HG03520 (cell line): ENCODE data around the gene HES4.

Source experiments
- ATAC-seq: cut with Tn5 transposase; IDR thresholded peaks from one replicate; pipeline ENCODE4 v1.9.1; 2021; ENCODE audit warnings: mild to moderate bottlenecking, moderate library complexity; ENCODE audit not compliant: unreplicated experiment

The HES4 gene

GRCh38 chr1:969260-969855 lies 30.5 kb downstream of the HES4 start:
- no peak for ATAC-seq

DNA sequence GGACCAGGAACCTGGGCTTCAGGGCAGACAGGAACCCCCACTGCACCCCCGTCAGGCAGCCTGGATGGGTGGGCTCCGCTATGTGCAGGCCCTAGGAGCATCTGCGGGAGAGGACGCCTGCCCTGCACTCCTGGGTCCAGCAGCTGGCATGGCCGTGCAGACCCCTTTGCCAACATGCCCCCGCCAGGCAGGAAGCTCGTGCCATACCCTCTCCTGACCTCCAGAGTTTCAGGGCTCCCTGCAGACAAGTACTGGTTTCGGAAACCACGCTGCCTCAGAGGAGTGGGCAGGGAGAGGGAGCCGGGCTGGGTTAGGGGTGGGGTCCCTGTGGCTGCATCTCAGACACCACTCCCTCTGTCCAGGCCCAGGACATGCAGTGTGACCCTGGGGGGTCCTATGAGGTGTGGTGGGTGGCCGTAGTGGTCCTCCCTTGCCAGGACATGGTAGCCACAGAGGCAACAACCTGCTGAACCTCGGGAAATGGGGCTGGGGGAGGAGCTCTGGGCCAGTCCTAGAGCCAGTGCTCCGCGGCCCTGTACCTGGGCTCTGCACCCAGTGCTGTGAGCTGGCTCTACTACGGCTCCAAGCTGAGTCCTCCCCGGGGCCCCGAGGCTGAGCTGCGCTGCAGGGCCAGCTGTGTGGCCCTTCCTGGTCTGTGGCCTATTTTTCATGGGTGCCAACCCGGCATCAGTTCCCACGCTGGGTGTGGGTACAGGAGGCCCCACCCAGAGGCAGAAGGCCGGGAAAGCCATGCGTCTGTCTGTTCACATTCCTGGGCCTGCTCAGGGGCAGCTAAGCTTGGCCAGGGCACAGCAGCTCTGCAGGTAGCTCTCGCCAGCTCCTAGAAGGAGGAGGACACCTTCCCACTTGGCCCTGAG lies 32.2 kb downstream of the HES4 start:
- ATAC-seq, result no peak

GRCh38 chr1:966704-967300 lies 33.1 kb downstream of the HES4 start:
- no peak for ATAC-seq

DNA sequence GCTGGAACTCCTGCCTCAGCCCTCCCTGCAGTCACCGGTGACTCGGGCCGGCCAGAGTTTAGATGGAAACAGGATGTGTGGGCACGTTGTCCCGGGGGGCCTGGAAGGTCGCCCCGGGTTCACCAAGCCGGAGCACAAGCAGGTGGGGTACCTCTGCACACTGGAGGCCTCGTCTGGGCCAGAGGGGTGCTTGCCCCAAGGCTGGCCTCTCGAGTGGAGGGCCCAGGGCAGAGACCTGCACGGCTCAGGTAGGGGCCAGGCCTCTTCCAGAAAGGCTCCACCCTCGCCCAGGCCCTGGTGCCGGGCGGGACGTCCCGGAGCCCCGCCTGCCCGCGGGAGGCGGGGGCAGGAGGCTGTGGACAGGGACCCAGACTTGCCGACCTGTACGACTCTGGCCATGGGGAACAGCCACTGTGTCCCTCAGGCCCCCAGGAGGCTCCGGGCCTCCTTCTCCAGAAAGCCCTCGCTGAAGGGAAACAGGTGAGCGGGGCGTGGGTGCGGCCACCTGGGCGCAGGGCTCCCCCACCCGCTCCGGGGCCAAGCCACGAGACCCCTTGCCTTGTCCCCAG lies 33.7 kb downstream of the HES4 start, which contains the start of gene PLEKHN1:
TSS of gene PLEKHN1 (plus strand) at position 348 of the 569 bp plus-strand sequence. CDS start at position 398, 50 bp downstream.
- no peak for ATAC-seq

GRCh38 chr1:965526-966134 lies 34.3 kb downstream of the HES4 start:
- ATAC-seq, result no peak

- no peak for ATAC-seq
Observed at GRCh38 chr1:964691-965525, 35.0 kb downstream of the HES4 start.

GRCh38 chr1:963746-964525 lies 36.0 kb downstream of the HES4 start:
- ATAC-seq, result no peak

- ATAC-seq, result no peak
Observed at GRCh38 chr1:963301-963651, 36.6 kb downstream of the HES4 start.

GRCh38 chr1:962381-963300 lies 37.3 kb downstream of the HES4 start:
- ATAC-seq, result no peak

DNA sequence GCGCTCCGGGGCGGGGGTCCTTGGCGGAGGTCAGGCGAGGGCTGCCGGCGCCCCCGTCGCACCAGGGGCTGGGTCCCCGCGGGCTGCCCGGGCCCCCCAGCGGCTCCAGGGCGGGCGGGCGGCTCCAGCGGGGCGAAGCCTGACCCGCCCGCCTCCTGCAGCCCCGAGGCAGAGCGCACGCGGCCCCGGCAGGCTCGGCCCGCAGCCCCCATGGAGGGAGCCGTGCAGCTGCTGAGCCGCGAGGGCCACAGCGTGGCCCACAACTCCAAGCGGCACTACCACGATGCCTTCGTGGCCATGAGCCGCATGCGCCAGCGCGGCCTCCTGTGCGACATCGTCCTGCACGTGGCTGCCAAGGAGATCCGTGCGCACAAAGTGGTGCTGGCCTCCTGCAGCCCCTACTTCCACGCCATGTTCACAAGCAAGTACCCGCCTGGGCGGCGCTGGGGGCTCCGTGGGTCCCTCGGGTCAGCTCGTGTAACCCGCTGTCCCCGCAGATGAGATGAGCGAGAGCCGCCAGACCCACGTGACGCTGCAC lies 38.7 kb downstream of the HES4 start:
- no peak for ATAC-seq

DNA sequence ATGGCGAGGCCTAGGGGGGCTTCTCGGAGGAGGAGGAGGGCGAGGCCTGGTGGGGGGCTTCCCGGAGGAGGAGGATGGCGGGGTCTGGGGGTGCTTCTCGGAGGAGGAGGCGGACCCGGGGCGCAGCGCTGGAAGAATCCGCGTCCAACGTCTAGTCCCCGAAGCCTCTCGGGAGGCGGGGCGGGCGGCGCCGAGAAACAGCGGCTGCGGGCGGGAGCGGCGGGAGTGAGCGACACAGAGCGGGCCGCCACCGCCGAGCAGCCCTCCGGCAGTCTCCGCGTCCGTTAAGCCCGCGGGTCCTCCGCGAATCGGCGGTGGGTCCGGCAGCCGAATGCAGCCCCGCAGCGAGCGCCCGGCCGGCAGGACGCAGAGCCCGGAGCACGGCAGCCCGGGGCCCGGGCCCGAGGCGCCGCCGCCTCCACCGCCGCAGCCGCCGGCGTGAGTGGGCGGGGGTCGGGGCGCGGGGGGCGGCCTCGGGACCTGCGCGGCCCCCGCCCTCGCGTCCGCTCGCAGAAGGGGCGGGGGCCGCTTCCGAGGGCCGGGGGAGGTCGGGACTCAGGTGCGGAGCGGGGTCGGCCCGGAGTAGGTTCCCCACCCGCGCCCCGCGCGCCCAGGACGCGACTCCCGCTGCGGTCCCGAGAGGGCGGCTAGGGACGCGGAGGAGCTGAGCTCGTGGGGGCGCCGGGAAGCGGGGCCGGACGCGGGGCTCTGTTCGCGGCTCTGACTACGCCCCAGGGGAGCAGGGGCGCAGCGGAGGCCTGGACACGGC lies 39.4 kb downstream of the HES4 start, which contains the start of gene KLHL17:
TSS of gene KLHL17 (plus strand) at position 222 of the 769 bp plus-strand sequence. CDS start at position 332, 110 bp downstream.
- ATAC-seq, result peak; percentile 32

DNA sequence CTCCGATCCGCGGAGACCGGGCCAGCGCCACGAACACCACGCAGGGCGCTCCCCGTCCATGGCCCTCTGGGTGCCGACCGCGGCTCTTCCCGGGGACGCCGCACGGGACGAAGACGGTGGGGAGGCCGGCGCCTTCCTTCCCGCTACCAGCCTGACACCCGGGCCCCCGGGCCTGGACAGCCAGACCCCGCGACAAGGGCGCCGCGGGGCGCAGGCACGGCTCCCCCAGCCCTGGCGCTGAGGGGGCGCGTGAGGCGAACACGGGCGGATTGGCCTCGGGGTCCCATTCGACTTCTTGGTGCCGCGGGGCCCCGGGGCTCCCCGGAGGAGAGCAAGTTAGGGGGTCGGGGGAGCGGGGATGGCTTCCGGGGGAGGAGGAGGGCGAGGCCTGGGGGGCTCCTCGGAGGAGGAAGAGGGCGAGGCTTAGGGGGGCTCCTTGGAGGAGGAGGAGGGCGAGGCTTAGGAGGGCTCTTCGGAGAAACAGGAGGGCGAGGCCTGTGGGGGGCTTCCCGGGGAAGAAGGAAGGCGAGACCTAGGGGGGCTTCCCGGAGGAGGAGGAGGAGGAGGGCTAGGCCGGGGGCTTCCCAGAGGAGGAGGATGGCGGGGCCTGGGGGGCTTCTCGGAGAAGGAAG lies 40.0 kb downstream of the HES4 start:
- no peak for ATAC-seq

GRCh38 chr1:958823-959730 lies 40.8 kb downstream of the HES4 start, which contains the start of gene NOC2L:
NOC2L (minus strand) TSS chr1:959256; CDS start chr1:959240, 16 bp downstream.
- ATAC-seq, result peak; percentile 56

GRCh38 chr1:956636-957035 lies 43.3 kb downstream of the HES4 start:
- ATAC-seq, result no peak

GRCh38 chr1:955474-955873 lies 44.4 kb downstream of the HES4 start:
- ATAC-seq, result no peak

- no peak for ATAC-seq
Observed at GRCh38 chr1:954927-955326, 45.0 kb downstream of the HES4 start.
